Fibroblast of skin of right biceps (primary cell): ENCODE measurements around the gene HEYL.

Source experiments
- DNase-seq: peaks from one replicate; pipeline ENCODE4 v3.0.0-alpha.2; 2013

Gene HEYL

GRCh38 chr1:39593386-39593785 lies 46.1 kb downstream of the HEYL start:
- no peak for DNase-seq

GRCh38 chr1:39592069-39592468 lies 47.4 kb downstream of the HEYL start:
- DNase-seq, result no peak

GRCh38 chr1:39590546-39590945 lies 48.9 kb downstream of the HEYL start:
- no peak for DNase-seq

- no peak for DNase-seq
These were observed 53.5 kb downstream of the HEYL start for GRCh38 chr1:39585933-39586332.

GRCh38 chr1:39576016-39576657 lies 63.3 kb downstream of the HEYL start:
- peak; percentile 20 for DNase-seq

GRCh38 chr1:39575191-39576015 lies 64.0 kb downstream of the HEYL start:
- DNase-seq, result peak; percentile 36

- peak; percentile 16 for DNase-seq
These were observed 64.8 kb downstream of the HEYL start for GRCh38 chr1:39574646-39575045.
